ENCODE results near the gene TOR4A. TPM values are rescaled to one million over a fixed set of nuclear protein-coding genes. Genes with fewer than 3 reads are reported as not detected.

Gene TOR4A
- total RNA-seq, 2 experiments from 2014 or later: 11.7 to 22.3 TPM

DNA sequence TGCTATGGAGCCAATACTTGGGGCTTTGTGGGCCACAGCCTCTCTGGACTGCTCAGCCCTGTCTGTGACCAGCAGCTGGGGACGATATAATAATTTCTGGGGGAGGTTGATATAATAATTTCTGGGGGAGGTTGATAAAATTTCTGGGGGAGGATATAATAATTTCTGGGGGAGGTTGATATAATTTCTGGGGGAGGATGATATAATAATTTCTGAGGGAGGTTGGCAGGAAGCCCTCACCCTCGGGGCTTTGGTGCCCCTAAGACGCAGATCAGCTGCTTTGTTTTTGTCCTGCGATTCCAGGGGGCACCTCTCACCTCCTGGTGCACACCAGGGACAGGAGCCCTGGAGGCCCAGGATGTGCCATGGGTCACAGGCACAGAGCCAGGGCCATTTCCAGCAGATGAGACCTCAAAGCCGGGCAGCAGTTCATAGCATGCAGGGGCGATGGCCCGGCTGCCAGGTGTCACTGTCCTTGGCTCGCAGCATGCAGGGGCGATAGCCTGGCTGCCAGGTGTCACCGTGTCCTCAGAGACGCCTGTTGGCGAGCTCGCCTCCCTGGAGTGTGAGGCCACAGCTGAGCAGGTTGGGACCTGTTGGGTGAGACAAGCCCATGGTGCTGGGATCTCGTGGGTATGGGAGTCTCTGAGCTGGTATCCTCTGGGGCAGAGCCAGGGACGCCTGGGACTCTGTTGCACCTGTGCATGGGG, 3.8 kb upstream of the TOR4A start:
- POLR2A ChIA-PET: interaction anchor here (0.6 to 1.2 kb wide), 3 partner anchors 20 to 169 kb away, joined by 3 read pairs; partner anchors contain the start of gene TUBB4B
- peaks cover 34% of the 10 kb centered on the region; the same call in 1 of the 2 replicates for H3K36me3 ChIP-seq (ENCODE audit: insufficient read depth, low read length)
- peaks cover 4% of the 10 kb centered on the region; the same call in 1 of the 2 replicates for H3K79me2 ChIP-seq (ENCODE audit: insufficient read depth, low read depth, low read length)
- no TSS peak for BruUV-seq (replicated peaks)
- no peaks in the 10 kb centered on the region for H3K9me3 ChIP-seq (ENCODE audit: low read length)
- CTCF ChIA-PET (ENCODE audit: unreplicated experiment): interaction anchor here (0.6 to 1.2 kb wide), 2 partner anchors 13 to 53 kb away, joined by 3 to 4 read pairs; no protein-coding TSS in a partner anchor
- H2AFZ ChIP-seq (ENCODE audit: low read length): no peak overlapping the region
- peak overlapping the region; percentile 81 for H3K4me2 ChIP-seq (ENCODE audit: low read length)
- intact Hi-C loops (cut with micrococcal nuclease; ENCODE audit: unreplicated experiment): no loop called here
- no peak overlapping the region for H3K4me3 ChIP-seq (ENCODE audit: low read depth, low read length, poor library complexity, severe bottlenecking)
- peak; percentile 53 for DNase-seq (ENCODE audit: low spot score)
- peak overlapping the region; percentile 77 for H3K27ac ChIP-seq (ENCODE audit: low read depth, low read length, poor library complexity, severe bottlenecking)
- TF ChIP-seq, protein P1, sequence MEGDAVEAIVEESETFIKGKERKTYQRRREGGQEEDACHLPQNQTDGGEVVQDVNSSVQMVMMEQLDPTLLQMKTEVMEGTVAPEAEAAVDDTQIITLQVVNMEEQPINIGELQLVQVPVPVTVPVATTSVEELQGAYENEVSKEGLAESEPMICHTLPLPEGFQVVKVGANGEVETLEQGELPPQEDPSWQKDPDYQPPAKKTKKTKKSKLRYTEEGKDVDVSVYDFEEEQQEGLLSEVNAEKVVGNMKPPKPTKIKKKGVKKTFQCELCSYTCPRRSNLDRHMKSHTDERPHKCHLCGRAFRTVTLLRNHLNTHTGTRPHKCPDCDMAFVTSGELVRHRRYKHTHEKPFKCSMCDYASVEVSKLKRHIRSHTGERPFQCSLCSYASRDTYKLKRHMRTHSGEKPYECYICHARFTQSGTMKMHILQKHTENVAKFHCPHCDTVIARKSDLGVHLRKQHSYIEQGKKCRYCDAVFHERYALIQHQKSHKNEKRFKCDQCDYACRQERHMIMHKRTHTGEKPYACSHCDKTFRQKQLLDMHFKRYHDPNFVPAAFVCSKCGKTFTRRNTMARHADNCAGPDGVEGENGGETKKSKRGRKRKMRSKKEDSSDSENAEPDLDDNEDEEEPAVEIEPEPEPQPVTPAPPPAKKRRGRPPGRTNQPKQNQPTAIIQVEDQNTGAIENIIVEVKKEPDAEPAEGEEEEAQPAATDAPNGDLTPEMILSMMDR (conservative IDR thresholded peaks at IDR 0.05; ENCODE audit: low read length): no peak
- TF ChIP-seq EZH2phosphoT487 (IDR thresholded peaks at IDR 0.05; ENCODE audit: borderline replicate concordance, low read depth, low read length): no peak
- peaks cover 79% of the 10 kb centered on the region for H3K4me1 ChIP-seq (ENCODE audit: insufficient read depth, low read length, poor library complexity, severe bottlenecking)
- H4K20me1 ChIP-seq (ENCODE audit: insufficient read depth, low read length): no peaks in the 10 kb centered on the region
- H3K9me2 ChIP-seq (ENCODE audit: insufficient read depth, low read length): no peaks in the 10 kb centered on the region

DNA sequence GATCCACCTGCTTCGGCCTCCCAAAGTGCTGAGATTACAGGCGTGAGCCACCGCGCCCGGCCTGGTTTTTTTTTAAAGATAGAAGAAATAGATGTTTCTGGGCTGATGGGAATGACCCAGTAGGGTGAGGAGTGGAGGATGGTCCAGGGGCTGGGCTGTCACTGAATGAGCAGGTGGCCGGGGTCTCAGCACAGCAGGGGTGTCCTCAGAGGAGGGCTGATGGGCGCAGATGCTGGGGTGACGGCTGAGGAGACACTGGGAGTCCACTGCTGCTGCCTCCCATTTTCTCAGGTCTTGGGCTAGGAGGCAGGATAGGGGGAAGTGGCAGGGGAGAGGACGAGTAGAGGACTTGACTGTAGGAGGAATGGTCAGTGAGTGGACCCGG, 2.3 kb upstream of the TOR4A start:
- intact Hi-C loops (cut with micrococcal nuclease; ENCODE audit: unreplicated experiment): no loop called here

More for the DNA sequence above, 2.3 kb upstream of the TOR4A start:
- no peaks in the 10 kb centered on the region for H3K9me2 ChIP-seq (ENCODE audit: insufficient read depth, low read length)
- POLR2A ChIA-PET: interaction anchor here (0.9 to 1.2 kb wide), 2 partner anchors 21 to 34 kb away, joined by 3 to 4 read pairs; partner anchors contain the start of gene TUBB4B
- peaks cover 23% of the 10 kb centered on the region; the same call in 1 of the 2 replicates for H3K36me3 ChIP-seq (ENCODE audit: insufficient read depth, low read length)
- BruUV-seq (replicated peaks): no TSS peak
- peak overlapping the region; percentile 81 for H3K4me2 ChIP-seq (ENCODE audit: low read length)
- no peak for DNase-seq (ENCODE audit: low spot score)
- H2AFZ ChIP-seq (ENCODE audit: low read length): no peak overlapping the region
- CTCF ChIA-PET (ENCODE audit: unreplicated experiment): interaction anchor here (1.2 kb wide), 1 partner anchor 11 kb away, joined by 4 read pairs; no protein-coding TSS in a partner anchor
- peaks cover 67% of the 10 kb centered on the region for H3K4me1 ChIP-seq (ENCODE audit: insufficient read depth, low read length, poor library complexity, severe bottlenecking)
- no peak overlapping the region for H3K4me3 ChIP-seq (ENCODE audit: low read depth, low read length, poor library complexity, severe bottlenecking)
- H3K27ac ChIP-seq (ENCODE audit: low read depth, low read length, poor library complexity, severe bottlenecking): peak overlapping the region; percentile 77
- no peaks in the 10 kb centered on the region for H4K20me1 ChIP-seq (ENCODE audit: insufficient read depth, low read length)
- TF ChIP-seq EZH2phosphoT487 (IDR thresholded peaks at IDR 0.05; ENCODE audit: borderline replicate concordance, low read depth, low read length): no peak
- TF ChIP-seq, protein P1 (conservative IDR thresholded peaks at IDR 0.05; ENCODE audit: low read length): no peak
- H3K9me3 ChIP-seq (ENCODE audit: low read length): no peaks in the 10 kb centered on the region
- H3K79me2 ChIP-seq (ENCODE audit: insufficient read depth, low read depth, low read length): no peaks in the 10 kb centered on the region
